ENCODE data around the gene RAI1.

RAI1 gene

DNA sequence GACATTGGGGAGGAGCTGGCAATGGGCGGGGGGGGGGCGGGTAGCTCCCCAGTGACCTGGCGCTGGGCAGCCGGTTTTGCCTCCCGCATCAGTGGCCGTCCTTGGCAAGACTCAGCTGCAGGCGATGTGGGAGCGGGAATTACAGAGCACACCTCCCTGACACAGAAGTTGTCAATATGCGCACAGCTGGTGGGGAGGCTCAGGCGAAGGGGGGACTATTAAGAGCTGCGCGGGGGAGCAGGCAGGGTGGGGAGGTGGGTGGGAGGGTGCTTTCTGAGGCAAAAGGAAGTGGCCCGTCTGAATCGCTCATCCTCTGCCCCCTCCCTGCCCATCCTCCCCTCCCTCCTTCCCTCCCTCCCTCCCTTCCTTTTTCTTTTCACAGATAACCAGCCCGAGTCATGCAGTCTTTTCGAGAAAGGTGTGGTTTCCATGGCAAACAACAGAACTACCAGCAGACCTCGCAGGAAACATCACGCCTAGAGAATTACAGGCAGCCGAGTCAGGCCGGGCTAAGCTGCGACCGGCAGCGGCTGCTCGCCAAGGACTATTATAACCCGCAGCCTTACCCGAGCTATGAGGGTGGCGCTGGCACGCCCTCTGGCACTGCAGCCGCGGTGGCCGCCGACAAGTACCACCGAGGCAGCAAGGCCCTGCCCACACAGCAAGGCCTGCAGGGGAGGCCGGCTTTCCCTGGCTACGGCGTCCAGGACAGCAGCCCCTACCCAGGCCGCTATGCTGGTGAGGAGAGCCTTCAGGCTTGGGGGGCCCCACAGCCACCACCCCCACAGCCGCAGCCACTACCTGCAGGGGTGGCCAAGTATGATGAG is 111.5 kb downstream of the RAI1 start:
- TF ChIP-seq CTCF (conservative IDR thresholded peaks at IDR 0.05) (no peak), ZFX (IDR thresholded peaks at IDR 0.05) (no peak)
- H3K27ac ChIP-seq = no peak overlapping the region

GRCh38 chr17:17793378-17794214 is 112.3 kb downstream of the RAI1 start:
- TF ChIP-seq ZFX (IDR thresholded peaks at IDR 0.05) (no peak), CTCF (conservative IDR thresholded peaks at IDR 0.05) (no peak)

GRCh38 chr17:17794382-17794781 is 113.1 kb downstream of the RAI1 start:
- no peak for TF ChIP-seq CTCF (conservative IDR thresholded peaks at IDR 0.05)
- no peak for TF ChIP-seq ZFX (IDR thresholded peaks at IDR 0.05)
- no peak overlapping the region for H3K27ac ChIP-seq

More at GRCh38 chr17:17793378-17794214, 112.3 kb downstream of the RAI1 start:
- H3K27ac ChIP-seq = no peak overlapping the region

DNA sequence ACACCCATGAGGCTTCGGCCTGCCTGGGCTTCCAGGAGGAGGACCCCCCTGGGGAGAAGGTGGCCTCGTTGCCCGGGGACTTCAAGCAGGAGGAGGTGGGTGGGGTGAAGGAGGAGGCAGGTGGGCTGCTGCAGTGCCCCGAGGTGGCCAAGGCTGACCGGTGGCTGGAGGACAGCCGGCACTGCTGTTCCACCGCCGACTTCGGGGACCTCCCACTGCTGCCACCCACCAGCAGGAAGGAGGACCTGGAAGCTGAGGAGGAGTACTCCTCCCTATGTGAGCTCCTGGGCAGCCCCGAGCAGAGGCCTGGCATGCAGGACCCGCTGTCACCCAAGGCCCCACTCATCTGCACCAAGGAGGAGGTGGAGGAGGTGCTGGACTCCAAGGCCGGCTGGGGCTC is 114.0 kb downstream of the RAI1 start:
- TF ChIP-seq CTCF (conservative IDR thresholded peaks at IDR 0.05) (no peak), ZFX (IDR thresholded peaks at IDR 0.05) (no peak)
- no peak overlapping the region for H3K27ac ChIP-seq

- no peak for TF ChIP-seq CTCF (conservative IDR thresholded peaks at IDR 0.05)
- TF ChIP-seq ZFX (IDR thresholded peaks at IDR 0.05) = no peak
- no peak overlapping the region for H3K27ac ChIP-seq
Observed at GRCh38 chr17:17795946-17796786, 114.9 kb downstream of the RAI1 start.

GRCh38 chr17:17796787-17797061 is 115.5 kb downstream of the RAI1 start:
- no peak for TF ChIP-seq CTCF (conservative IDR thresholded peaks at IDR 0.05)
- TF ChIP-seq ZFX (IDR thresholded peaks at IDR 0.05) = no peak
- H3K27ac ChIP-seq = no peak overlapping the region

All from C4-2B (cell line).